Esophagus (tissue), 2 donors: Measurements from ENCODE around the gene OR1J4. TPM values are rescaled to one million over a fixed set of nuclear protein-coding genes. Genes with fewer than 3 reads are reported as not detected.
"Not testable (repeated sequence)": the region's sequence is repeated elsewhere in the genome, so short reads cannot be mapped to it uniquely, and the experiment has no call there.

Experiments
- H3K27ac ChIP-seq, 2 donors: one replicate each; pipeline ENCODE4 v1.5.1; 2013; ENCODE audit warnings: low read depth in 2 of 2, mild to moderate bottlenecking in 2 of 2, inconsistent platforms in 1 of 2, low read length in 1 of 2, moderate library complexity in 1 of 2
- H3K27me3 ChIP-seq, 2 donors: one replicate each; pipeline ENCODE4 v1.6.1; 2013; ENCODE audit warnings: low read length in 2 of 2, control low read depth in 1 of 2, mild to moderate bottlenecking in 1 of 2; ENCODE audit not compliant: insufficient read depth in 2 of 2, control insufficient read depth in 1 of 2
- H3K36me3 ChIP-seq, 2 donors: one replicate each; pipeline ENCODE4 v1.6.1; 2013; ENCODE audit warnings: low read length in 1 of 2; ENCODE audit not compliant: control insufficient read depth in 2 of 2, insufficient read depth in 2 of 2
- H3K4me1 ChIP-seq, 2 donors: one replicate each; pipeline ENCODE4 v1.6.1; 2013; ENCODE audit warnings: low read length in 1 of 2; ENCODE audit not compliant: control insufficient read depth in 2 of 2, insufficient read depth in 2 of 2
- H3K4me3 ChIP-seq, 2 donors: one replicate each; pipeline ENCODE4 v1.5.1; 2013; ENCODE audit warnings: low read length in 2 of 2, mild to moderate bottlenecking in 2 of 2, low read depth in 1 of 2, moderate library complexity in 1 of 2
- H3K9me3 ChIP-seq, 2 donors: one replicate each; pipeline ENCODE4 v1.6.1; 2013; ENCODE audit warnings: mild to moderate bottlenecking in 2 of 2, low read depth in 1 of 2, low read length in 1 of 2, moderate library complexity in 1 of 2; ENCODE audit not compliant: control insufficient read depth in 2 of 2, insufficient read depth in 1 of 2
- WGBS, 2 donors: extraction: QIAGEN DNeasy Blood & Tissue Kit; methylation state at CpG; one replicate each; pipeline ENCODE4 v1.1.7; 2013; 5-methylcytosine and 5-hydroxymethylcytosine counted together
- polyA plus RNA-seq, 2 donors: library from polyadenylated mRNA; stranded (reverse); fragments of 200-250 nt; gene quantifications; one replicate each; pipeline ENCODE4 v1.2.3, GENCODE V29; 2013
- donor health status: healthy with polysubstance abuse.
- donor health status: Bipolar disorder and iron deficiency.

OR1J4 gene
- polyA plus RNA-seq, 2 donors = not detected

GRCh38 chr9:122519376-122519775 is 435 bp downstream of the OR1J4 start:
- Histone ChIP-seq H3K27me3 (peaks cover 0 to 2% of the 10 kb centered on the region in 2 donors), H3K27ac (no peak overlapping the region), H3K36me3 (no peaks in the 10 kb centered on the region), H3K4me1 (no peaks in the 10 kb centered on the region), H3K4me3 (no peak overlapping the region), H3K9me3 (peaks cover 0 to 2% of the 10 kb centered on the region in 2 donors)
- 91 to 96% methylated on average over 3 of the region's 3 CpGs for WGBS, 2 donors

DNA sequence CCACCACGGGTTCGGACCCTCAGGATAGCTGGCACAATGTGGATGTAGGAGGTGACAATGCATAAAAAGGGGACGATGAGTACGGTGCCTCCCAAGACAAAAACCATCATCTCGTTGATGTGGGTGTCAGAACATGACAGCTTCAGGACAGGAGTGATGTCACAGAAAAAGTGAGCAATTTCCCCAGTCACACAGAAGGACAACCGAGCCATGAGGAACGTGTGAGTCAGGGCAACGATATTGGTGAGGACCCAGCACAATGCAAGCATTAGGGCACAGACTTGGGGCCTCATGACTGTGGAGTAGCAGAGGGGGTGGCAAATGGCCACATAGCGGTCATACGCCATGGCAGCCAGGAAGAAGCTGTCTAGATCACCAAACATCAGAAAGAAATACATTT is 7.7 kb downstream of the OR1J4 start:
- Histone ChIP-seq H3K27ac (no peak overlapping the region), H3K4me3 (no peak overlapping the region), H3K27me3 (no peaks in the 10 kb centered on the region), H3K36me3 (no peaks in the 10 kb centered on the region), H3K4me1 (no peaks in the 10 kb centered on the region), H3K9me3 (no peaks in the 10 kb centered on the region)
- WGBS, 2 donors = 82% methylated on average over 10 of the region's 10 CpGs

GRCh38 chr9:122527193-122527592 is 8.3 kb downstream of the OR1J4 start, which contains the start of gene OR1N1:
TSS of gene OR1N1 (minus strand) at chr9:122527293. CDS start at chr9:122527293, 0 bp downstream.
- Histone ChIP-seq H3K27me3 (no peaks in the 10 kb centered on the region), H3K4me3 (no peak within 1 kb of the TSS), H3K4me1 (no peaks in the 10 kb centered on the region), H3K36me3 (no peaks in the 10 kb centered on the region), H3K27ac (no peak within 1 kb of the TSS), H3K9me3 (no peaks in the 10 kb centered on the region)
- 92 to 96% methylated on average over 3 of the region's 3 CpGs for WGBS, 2 donors

DNA sequence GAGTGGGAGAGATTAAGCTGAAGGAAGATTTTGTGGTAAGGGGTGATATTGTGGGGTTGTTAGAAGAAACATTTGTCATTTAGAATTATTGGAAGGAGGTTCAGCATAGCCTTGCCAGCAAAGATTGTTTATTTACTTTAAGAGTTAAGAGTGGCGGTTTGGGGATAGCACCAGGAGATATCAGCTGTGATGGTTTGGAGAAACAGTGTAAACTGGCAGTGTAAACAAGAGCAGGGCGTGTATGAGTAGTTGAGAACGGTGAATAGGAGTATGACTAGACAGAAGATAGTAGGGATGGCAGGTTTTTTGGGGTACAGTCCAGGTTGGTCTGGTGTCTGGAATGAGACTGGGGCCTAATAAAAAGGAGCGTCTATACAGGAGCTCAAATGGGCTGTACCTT is 12.2 kb downstream of the OR1J4 start:
- not testable (repeated sequence) for H3K27me3 ChIP-seq, H3K9me3 ChIP-seq, H3K27ac ChIP-seq, H3K36me3 ChIP-seq, H3K4me1 ChIP-seq, H3K4me3 ChIP-seq
- 58 to 61% methylated on average over 4 of the region's 4 CpGs for WGBS, 2 donors

GRCh38 chr9:122536134-122536533 is 17.2 kb downstream of the OR1J4 start:
- no peaks in the 10 kb centered on the region for H3K27me3 ChIP-seq
- no peaks in the 10 kb centered on the region for H3K9me3 ChIP-seq
- H3K36me3 ChIP-seq = no peaks in the 10 kb centered on the region
- no peak overlapping the region for H3K4me3 ChIP-seq
- no peaks in the 10 kb centered on the region for H3K4me1 ChIP-seq
- H3K27ac ChIP-seq = no peak overlapping the region
- WGBS, 2 donors = 86 to 95% methylated on average over 1 of the region's 1 CpG

DNA sequence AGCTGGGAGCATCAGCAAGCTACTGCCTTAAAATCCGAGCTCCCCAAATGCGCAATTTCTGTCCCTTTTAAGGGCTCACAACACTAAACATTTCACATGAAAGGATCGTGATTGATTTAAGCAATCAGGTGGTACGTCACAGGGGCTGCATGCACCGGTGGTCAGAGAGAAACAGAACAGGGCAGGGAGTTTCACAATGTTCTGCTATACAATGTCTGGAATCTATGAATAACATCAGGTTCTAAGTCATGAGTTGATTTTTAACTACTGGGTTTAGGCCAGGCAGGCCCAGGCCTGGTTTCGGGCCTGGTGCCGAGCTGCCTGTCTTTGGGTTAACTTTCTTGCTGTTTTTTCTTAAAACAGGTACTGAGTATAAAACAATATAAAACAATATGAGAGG is 18.1 kb downstream of the OR1J4 start:
- not testable (repeated sequence) for H3K9me3 ChIP-seq, H3K27ac ChIP-seq, H3K36me3 ChIP-seq, H3K27me3 ChIP-seq, H3K4me3 ChIP-seq, H3K4me1 ChIP-seq
- 63 to 66% methylated on average over 7 of the region's 7 CpGs for WGBS, 2 donors

GRCh38 chr9:122538757-122539156 is 19.8 kb downstream of the OR1J4 start:
- Histone ChIP-seq H3K27me3 (no peaks in the 10 kb centered on the region), H3K9me3 (no peaks in the 10 kb centered on the region), H3K4me3 (no peak overlapping the region), H3K4me1 (no peaks in the 10 kb centered on the region), H3K27ac (no peak overlapping the region), H3K36me3 (no peaks in the 10 kb centered on the region)
- WGBS, 2 donors = 61% methylated on average over 2 of the region's 2 CpGs

GRCh38 chr9:122546196-122546595 is 27.3 kb downstream of the OR1J4 start:
- H3K4me3 ChIP-seq = no peak overlapping the region
- no peaks in the 10 kb centered on the region for H3K9me3 ChIP-seq
- 55 to 63% methylated on average over 8 of the region's 8 CpGs for WGBS, 2 donors

DNA sequence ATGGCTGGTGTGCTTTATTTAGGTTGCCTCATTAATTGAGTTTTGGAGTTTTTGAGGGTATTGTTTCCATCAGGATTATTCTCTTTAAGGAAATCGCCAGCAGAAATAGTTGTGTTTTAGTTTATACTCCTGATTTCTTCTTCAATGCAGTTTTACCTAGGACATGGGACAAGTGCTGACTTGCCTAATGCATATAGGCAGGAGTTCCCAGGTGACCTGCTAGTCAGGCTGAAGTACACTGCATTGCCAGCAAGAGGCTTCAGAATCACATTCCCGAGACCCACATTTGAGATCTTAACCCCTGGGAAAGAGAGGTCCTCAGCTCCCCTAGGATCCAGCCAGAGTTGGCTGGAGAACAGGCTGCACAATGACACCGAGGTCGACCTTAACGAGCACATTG is 32.4 kb downstream of the OR1J4 start:
- Histone ChIP-seq H3K9me3 (no peaks in the 10 kb centered on the region), H3K27me3 (no peaks in the 10 kb centered on the region), H3K36me3 (no peaks in the 10 kb centered on the region), H3K4me1 (no peaks in the 10 kb centered on the region), H3K4me3 (no peak overlapping the region), H3K27ac (no peak overlapping the region)
- WGBS, 2 donors = 66 to 76% methylated on average over 5 of the region's 5 CpGs

More at GRCh38 chr9:122546196-122546595, 27.3 kb downstream of the OR1J4 start:
- H3K27ac ChIP-seq = no peak overlapping the region
- H3K4me1 ChIP-seq = no peaks in the 10 kb centered on the region
- no peaks in the 10 kb centered on the region for H3K36me3 ChIP-seq
- no peaks in the 10 kb centered on the region for H3K27me3 ChIP-seq

- Histone ChIP-seq H3K27me3 (no peaks in the 10 kb centered on the region), H3K4me1 (no peaks in the 10 kb centered on the region), H3K4me3 (no peak within 1 kb of the TSS), H3K36me3 (no peaks in the 10 kb centered on the region), H3K27ac (no peak within 1 kb of the TSS), H3K9me3 (no peaks in the 10 kb centered on the region)
- WGBS, 2 donors = 57 to 75% methylated on average over 2 of the region's 2 CpGs
These were observed 33.9 kb downstream of the OR1J4 start, which contains the start of gene OR1N2 for GRCh38 chr9:122552812-122553211. TSS of gene OR1N2 (plus strand) at chr9:122553112. CDS start at chr9:122553212, 100 bp downstream.
